Retina (tissue), 1 donor: Measurements from ENCODE around the gene NUP42.

ENCODE experiments used
- DNase-seq: peaks from one replicate; pipeline ENCODE4 v3.0.0-alpha.2; 2016

Gene NUP42

GRCh38 chr7:23238983-23239652, 57.3 kb downstream of the NUP42 start:
- no peak for DNase-seq

- DNase-seq: no peak
Measured at GRCh38 chr7:23239698-23240097, 57.9 kb downstream of the NUP42 start.

- DNase-seq: no peak
Measured at GRCh38 chr7:23242321-23242720, 60.5 kb downstream of the NUP42 start.

- no peak for DNase-seq
Measured at GRCh38 chr7:23242935-23243334, 61.1 kb downstream of the NUP42 start.

GRCh38 chr7:23246555-23246954, 64.7 kb downstream of the NUP42 start, which contains the start of gene GPNMB:
Gene GPNMB, plus strand, starts transcription at chr7:23246775. Its CDS starts 83 bp downstream, at chr7:23246858.
- DNase-seq: no peak

- DNase-seq: no peak
Measured at GRCh38 chr7:23247046-23247602, 65.3 kb downstream of the NUP42 start.

- peak; percentile 55 for DNase-seq
Measured at GRCh38 chr7:23247603-23248335, 65.9 kb downstream of the NUP42 start.

GRCh38 chr7:23249486-23249885, 67.6 kb downstream of the NUP42 start:
- DNase-seq: no peak
